G401 (cell line): ENCODE data around the gene MVK. TPM values are rescaled to one million over a fixed set of nuclear protein-coding genes. Genes with fewer than 3 reads are reported as not detected.

ENCODE experiments used
- DNase-seq: peaks from one replicate; pipeline ENCODE4 v3.0.0-alpha.2; 2015; ENCODE audit warnings: low spot score
- in situ Hi-C: cut with HindIII; loops from 2 replicates; pipeline ENCODE4 v1.10.0; 2016; ENCODE audit warnings: low sequenced_read_pairs, mixed read lengths
- total RNA-seq: library from RNA; depleted of rRNA; stranded (reverse); fragments of >200 nt; shearing (Covaris generic); gene quantifications from 2 replicates; pipeline ENCODE4 v1.2.3, GENCODE V29; 2014; rRNA removed

MVK gene
- total RNA-seq, 1 experiment from 2014 or later = 37.4 TPM

DNA sequence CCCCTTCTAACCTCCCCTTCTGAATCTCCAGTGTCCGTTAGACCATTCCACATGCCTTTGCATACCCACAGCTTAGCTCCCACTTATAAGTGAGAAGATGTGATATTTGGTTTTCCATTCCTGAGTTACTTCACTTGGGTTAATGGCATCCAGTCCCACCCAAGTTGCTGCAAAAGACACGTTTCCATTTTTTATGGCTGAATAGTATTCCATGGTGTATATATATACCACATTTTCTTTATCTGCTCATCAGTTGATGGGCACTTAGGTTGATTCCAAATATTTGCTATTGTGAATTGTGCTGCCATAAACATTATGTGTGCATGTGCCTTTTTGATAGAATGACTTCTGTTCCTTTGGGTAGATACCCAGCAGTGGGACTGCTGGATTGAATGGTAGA is 67.8 kb downstream of the MVK start:
- in situ Hi-C loops = no loop called here
- DNase-seq = no peak

DNA sequence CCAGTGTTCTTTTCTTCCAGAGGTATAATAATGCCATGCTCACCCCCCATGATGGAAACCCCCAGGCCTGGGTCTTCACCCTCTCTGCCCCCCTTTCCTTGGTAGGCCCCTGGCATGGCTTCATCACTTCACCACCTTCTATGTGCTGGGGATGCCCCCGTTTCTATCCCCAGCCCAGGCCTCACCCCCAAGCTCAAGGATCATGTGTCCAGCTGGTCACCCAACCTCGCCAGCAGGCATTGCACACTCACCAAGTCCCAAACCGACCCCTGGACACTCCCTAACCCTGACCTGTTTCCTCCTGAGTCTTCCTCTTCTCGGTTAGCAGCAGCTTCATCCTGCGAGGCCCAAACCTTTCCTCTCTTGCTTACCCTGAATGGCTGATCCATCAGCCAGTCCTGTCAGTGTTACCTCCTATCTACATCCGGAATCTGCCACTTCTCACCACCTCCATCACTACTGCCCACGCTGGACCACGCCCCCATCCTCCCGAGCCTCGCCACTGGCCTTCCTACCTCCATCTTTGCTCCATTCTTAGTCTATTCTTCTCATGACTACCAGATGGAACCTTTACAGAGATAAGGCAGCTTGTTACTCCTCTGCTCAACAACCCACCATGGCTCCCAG is 69.0 kb downstream of the MVK start:
- in situ Hi-C loops = no loop called here

DNA sequence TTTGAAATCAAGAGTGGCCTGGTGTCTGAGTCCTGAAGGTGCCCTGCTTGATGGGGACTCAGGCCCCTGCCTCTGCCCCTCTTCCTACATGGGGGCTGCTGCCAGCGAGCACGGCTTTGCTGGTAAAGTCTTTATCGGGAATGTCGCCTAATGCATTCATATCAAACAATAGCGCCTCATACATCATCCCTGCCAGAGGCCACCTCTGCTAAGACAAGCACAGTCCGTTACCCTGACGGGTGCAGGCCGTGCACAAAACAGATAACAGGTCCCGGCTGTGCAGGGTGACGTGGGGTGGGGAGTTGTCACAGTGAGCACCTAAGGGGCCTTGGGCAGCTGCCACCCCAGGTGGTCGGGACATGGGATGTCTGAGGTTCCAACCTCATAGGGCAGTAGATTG is 71.6 kb downstream of the MVK start:
- no peak for DNase-seq
- in situ Hi-C loops = no loop called here

More for the DNA sequence above, 69.0 kb downstream of the MVK start:
- no peak for DNase-seq

DNA sequence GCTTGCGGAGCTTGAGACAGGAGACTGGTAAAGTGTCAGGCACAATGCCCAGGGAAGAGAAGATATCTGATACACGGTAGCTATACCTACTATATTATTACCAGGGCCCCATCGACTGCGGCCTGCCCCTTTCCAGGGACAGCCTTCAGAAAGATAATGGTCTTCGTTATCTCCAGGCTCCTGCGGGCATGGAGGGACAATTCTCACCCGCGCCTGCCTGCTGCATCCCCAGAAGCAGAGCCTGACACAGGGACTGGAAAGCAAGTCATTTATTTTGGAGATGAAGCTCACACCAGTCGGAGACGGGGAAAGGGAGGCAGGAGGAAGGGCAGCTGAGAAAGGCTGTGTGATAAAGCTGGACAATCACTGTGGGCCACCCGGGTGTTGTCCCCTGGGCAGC is 72.1 kb downstream of the MVK start:
- DNase-seq = no peak
- in situ Hi-C loops = no loop called here

Other genes with a start within 250 kb of the MVK start
- gene MYO1H, start 225.9 kb upstream of the MVK start, total RNA-seq = not detected in 2 replicates
- 46.4 and 59.2 TPM in 2 replicates for gene KCTD10, start 96.5 kb upstream of the MVK start, total RNA-seq
- 20.3 and 37.8 TPM in 2 replicates for gene UBE3B, start 96.2 kb upstream of the MVK start, total RNA-seq
- 44.0 and 50.3 TPM in 2 replicates for gene MMAB, start 290 bp upstream of the MVK start, total RNA-seq
- gene FAM222A, start 140.0 kb downstream of the MVK start, total RNA-seq = 4.0 and 9.0 TPM in 2 replicates